UCSD-AML1 (cell line): Measurements from ENCODE around the gene PRRT1B.
"Not testable (repeated sequence)": the region's sequence is repeated elsewhere in the genome, so short reads cannot be mapped to it uniquely, and the experiment has no call there.

ENCODE experiments used
- DNase-seq: peaks from one replicate; lab custom pipeline; 2025; ENCODE audit not compliant: unreplicated experiment; lab: John Stamatoyannopoulos, UW

PRRT1B gene

GRCh38 chr9:131545003-131545785 lies at the start of gene PRRT1B:
Gene PRRT1B, plus strand, starts transcription at chr9:131545523. Its CDS starts 93 bp downstream, at chr9:131545616.
- DNase-seq = no peak

GRCh38 chr9:131495785-131496184 lies 49.5 kb upstream of the PRRT1B start:
- no peak for DNase-seq

GRCh38 chr9:131496844-131497405 lies 48.4 kb upstream of the PRRT1B start:
- no peak for DNase-seq

DNA sequence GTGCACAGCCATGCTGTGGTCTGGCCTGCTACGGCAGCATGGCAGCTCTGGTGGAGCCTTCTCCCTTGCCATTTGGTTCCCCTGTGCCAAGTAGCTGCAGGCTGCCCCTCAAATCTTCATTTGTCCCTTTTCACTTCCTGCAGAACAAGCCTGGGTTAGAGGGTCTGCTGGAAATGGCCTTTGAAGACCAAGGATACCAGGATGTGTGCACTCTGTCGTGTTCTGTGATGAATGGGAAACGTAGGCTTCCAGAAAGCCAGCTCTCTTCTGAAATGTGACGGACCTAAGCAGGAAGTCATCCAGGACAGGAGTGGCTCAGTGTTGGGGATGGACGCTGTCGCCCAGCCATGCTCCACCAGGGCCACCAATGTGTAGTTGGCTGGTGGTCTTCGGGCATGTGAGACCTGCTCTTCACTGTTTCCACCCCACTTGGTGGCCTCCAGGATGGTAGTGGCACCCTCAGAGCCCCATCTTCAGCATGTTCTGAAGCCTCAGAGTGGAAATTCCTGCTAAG lies 46.0 kb upstream of the PRRT1B start:
- DNase-seq = no peak

DNA sequence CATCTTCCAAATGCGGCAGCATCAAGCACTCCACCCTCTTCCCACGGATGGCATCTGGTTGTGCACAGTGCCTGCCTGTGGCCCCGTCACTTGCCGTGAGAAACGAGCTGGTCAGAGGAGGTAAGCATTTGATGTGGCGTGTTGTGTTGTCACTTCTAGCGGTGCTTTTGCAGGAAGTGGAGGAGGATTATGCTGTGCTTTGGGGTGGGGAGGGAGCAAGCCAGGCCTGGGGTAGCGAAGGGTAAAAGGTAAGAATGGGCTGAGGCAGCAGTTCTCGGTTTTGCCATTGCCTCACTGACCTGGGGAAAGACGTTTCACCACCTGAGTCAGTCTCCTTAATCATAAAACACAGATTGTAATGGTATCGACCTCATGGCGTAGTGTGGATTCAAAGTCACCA lies 44.9 kb upstream of the PRRT1B start:
- no peak for DNase-seq

GRCh38 chr9:131500939-131501541 lies 44.3 kb upstream of the PRRT1B start:
- no peak for DNase-seq

- peak; percentile 87 for DNase-seq
Observed at GRCh38 chr9:131502781-131503625, 42.3 kb upstream of the PRRT1B start, which contains the start of gene POMT1. Gene POMT1, plus strand, starts transcription at chr9:131502918. Its CDS starts 1,301 bp downstream, at chr9:131504219.

- DNase-seq = no peak
Observed at GRCh38 chr9:131503626-131504465, 41.5 kb upstream of the PRRT1B start.

GRCh38 chr9:131505012-131505411 lies 40.3 kb upstream of the PRRT1B start:
- DNase-seq = no peak

DNA sequence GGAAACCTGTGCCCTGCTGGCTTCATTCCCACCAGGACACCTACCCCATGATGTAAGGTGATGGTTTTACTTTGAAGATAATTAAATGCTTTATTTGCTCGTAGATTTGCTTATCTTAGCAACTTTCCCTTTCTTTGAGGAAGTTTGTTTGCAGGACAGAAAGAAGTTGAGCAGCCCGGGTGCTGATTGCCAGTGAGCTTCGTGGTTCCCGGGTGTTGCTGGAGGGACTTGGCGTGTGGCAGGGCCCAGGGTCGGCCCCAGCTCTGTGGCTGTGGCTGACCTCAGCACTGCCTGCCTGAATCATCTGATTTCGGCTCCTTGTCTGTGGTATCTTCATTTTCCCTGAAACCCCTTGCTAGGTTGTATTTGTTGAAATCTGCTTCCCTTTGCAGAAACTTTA lies 33.9 kb upstream of the PRRT1B start:
- no peak for DNase-seq

- no peak for DNase-seq
Observed at GRCh38 chr9:131511880-131512279, 33.4 kb upstream of the PRRT1B start.

DNA sequence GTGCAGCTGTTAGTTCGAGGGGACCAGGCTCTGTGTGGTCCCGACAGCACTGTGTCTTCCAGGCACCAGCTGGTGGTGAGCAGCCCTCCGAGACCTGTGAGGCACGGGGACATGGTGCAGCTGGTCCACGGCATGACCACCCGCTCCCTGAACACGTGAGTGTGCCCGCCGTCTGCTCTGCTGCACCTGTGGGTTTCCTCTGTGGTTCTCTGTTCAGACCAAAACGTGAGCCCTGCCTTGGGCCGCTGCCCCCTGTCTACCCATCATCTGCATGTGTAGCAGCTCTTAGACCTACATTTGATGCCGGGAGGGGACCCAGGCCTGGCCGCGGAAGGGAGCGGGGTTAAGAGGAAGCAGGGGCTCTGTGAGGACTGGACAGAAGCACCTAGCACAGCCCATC lies 32.1 kb upstream of the PRRT1B start:
- DNase-seq = no peak

GRCh38 chr9:131515559-131516031 lies 29.7 kb upstream of the PRRT1B start:
- not testable (repeated sequence) for DNase-seq

DNA sequence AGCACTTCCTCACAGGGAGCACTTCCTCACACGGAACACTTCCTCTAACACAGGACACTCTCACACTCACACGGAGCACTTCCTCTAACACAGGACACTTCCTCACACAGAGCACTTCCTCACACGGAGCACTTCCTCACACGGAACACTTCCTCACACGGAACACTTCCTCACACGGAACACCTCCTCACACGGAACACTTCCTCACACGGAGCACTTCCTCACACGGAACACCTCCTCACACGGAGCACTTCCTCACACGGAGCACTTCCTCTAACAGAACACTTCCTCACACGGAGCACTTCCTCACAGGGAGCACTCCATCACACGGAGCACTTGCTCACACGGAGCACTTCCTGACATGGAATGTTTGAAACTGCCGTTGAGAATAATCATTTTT lies 29.2 kb upstream of the PRRT1B start:
- DNase-seq = no peak

DNA sequence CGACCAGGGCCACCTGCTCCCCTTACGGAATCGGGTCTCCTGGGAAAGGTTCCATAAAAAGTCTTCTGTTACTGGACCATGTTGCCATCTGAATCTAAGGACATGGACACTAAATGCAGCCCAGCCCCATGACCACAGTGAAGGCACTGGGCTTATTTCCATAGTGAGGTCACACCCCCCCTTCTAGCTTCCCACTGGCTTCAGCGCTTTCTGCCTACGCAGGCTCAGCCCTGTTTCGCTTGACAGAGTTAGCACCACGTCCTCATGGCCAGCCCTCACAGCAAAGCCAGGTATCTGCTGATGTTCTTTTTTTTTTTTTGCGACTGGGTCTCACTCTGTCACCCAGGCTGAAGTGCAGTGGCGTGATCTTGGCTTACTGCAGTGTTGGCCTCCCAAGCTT lies 28.4 kb upstream of the PRRT1B start:
- no peak for DNase-seq

DNA sequence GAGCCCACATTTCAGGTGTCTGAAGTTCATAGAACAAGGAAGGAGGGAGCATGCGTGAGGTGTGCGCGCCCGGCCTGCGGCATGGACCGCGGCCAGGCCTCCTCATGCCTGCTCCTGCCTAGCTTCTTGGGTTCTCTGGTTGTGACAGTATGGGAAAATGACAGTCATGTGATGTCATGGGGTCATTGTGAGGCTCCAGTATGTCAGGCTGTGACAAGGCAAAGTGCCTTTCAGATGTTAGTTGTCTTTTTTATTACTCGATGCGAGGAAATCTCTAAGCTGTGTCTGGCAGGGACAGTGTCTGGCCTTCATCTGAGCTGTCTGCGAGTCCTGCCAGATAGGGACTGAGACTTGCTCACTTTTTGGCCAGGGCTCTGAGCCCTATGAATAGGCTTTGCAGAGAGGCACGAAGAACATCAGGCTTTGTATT lies 27.5 kb upstream of the PRRT1B start:
- no peak for DNase-seq

DNA sequence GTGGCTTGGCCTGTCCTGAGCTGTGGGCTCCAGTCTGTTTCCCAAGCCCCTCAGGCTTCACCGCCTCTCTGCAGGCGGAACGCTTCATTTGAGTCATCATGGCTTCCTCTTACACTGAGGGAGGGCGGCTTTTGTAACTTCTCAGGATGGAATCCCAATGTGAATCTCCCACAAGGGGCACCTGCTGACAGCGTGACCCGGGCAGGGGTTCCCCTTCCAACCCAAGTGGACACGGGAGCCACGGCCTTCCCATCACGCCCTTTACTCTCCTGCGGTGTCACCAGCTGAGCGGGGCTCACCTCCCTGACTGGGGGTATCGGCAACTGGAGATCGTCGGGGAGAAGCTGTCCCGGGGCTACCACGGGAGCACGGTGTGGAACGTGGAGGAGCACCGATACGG lies 26.8 kb upstream of the PRRT1B start:
- no peak for DNase-seq

- no peak for DNase-seq
Observed at GRCh38 chr9:131520503-131520902, 24.8 kb upstream of the PRRT1B start.

DNA sequence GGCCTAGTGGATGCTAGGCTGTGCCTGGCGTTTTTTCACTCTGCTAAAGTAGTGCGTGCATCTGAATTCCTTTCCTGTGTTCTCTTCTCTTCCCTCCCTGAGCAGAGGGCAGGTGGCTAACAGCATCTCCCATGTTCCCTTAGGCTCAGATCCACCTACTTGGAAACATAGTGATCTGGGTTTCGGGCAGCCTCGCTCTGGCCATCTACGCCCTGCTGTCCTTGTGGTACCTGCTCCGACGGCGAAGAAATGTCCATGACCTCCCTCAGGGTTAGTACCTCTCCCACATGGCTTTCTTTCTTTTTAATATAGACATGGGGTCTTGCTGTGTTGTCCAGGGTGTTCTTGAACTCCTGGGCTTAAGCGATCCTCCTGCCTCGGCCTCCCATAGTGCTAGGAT lies 24.1 kb upstream of the PRRT1B start:
- DNase-seq = no peak

DNA sequence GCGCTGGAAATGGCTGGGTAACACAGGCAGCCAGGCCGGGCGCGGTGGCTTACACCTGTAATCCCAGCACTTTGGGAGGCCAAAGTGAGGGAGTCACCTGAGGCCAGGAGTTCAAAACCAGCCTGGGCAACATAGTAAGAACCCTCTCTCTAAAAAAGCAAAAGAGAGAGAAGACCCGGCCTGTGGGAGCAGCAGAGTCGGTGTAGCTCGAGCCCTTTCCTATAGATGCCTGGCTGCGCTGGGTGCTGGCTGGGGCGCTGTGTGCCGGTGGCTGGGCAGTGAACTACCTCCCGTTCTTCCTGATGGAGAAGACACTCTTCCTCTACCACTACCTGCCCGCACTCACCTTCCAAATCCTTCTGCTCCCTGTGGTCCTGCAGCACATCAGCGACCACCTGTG lies 23.5 kb upstream of the PRRT1B start:
- no peak for DNase-seq
